ENCODE measurements around the gene HP1BP3.

HP1BP3 gene

DNA sequence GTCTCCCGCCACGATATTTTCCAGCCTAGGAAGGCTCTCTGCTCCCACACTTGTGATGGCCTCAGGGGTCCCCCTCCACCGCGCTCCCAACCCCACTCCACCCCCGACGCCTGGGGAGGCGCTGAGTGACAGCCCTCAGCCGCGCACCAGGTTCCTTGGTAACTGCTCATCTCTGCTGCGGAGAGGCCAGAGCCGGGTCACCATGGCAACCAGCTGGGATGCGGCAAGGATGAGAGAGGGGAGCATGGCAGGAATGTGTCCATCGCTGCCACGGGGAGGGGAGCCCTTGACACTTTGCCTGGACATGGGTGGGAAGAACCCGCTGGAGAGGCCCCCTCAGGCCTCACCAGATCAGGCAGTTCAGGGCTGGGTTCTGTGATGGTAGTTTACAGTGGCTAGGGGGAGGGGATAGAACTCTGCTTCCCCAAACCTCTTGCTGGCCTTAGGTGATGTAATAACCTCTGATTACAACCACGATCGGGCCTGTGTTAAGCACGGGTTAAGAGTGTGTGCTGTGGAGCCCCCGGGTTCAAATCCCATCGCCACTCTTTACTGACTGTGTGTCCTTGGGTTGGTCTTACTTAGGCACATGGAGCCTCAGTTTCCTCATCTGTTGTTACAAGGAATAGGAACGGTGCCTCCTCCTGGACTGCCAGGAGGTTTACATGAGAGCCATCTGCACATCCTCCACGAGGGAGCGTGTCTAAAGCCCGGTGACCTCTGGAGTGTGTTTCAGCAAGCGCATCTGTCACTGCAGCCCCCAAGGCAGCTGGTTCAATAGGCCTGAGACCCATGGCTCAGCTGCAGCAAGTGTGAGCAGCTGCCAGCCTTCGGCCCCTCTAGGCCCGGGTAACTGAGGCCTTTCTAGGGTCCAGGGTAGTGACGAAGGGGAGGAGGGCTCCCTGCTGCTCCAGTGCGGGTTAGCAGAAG lies 75.6 kb downstream of the HP1BP3 start:
- no peak for DNase-seq

DNA sequence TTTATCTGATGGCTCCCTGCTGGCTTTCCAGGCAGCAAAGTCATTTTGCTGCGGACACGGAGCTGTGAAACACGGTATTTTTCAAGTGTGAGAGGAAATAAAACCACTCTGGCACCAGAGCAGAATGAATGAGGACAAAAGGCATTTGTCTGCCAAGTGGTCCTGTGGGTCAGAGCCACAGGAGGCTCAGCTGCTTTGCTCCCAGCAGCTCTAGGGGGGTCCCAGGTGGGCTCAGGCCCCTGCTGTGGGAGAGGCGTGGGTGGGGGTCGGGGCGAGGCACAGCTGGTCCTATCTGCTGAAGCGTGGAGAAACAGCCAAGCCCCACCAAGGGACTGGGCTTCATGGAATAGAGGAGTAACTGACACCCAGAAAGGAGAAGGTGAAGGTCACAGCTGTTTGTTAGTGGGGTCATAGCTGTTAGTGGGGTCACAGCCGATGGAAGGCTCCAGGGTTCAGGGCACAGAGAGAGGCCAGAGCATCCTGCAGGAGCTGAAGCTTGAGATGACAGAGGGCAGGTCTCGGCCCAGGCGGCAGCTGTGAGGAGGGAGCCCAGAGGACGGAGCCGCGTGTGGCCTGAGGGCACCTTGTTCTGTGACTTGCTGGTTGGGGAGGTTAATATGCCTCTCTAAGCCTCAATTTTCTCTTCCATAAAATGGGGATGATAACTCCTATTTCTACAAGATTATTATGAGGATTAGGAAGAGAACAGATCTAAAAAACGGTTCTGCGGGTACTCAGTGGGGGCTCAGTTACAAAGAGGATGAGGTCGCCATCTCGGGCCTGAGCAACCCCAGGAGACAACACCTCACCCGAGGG lies 76.4 kb downstream of the HP1BP3 start:
- DNase-seq = no peak

DNA sequence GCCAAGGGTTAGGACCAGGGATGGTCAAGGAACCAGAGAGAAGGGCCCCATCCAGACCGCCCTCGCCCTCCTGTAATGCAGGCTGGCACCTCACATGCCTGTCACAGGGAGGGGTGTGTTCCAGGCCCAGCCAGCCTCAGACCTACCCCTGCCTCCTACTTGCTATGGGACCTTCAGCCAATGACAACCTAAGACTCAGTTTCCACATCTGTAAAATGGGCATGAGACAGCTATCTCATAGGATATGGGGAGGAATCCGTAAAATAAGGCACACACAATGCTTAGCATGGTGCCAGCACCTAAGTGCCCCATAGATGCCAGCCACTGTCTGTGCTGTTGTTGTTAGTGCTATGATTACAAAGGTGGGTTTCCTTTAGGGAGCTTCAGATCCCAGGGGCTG lies 77.2 kb downstream of the HP1BP3 start:
- no peak for DNase-seq

DNA sequence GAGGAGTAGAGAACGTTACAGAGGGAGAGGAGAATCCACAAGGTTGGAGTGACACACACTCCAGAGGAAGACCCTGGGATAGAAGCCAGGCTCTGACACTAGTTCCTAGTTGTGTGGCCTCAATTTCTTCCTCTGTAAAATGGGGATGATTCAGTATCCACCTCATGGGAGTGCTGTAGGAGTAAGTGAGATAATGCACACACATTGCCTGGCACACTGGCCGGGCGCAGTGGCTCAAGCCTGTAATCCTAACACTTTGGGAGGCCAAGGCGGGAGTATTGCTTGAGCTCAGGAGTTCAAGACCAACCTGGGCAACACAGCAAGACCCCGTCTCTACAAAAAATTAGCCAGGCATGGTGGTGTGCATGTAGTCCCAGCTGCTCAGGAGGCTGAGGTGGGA lies 78.2 kb downstream of the HP1BP3 start:
- DNase-seq = no peak

DNA sequence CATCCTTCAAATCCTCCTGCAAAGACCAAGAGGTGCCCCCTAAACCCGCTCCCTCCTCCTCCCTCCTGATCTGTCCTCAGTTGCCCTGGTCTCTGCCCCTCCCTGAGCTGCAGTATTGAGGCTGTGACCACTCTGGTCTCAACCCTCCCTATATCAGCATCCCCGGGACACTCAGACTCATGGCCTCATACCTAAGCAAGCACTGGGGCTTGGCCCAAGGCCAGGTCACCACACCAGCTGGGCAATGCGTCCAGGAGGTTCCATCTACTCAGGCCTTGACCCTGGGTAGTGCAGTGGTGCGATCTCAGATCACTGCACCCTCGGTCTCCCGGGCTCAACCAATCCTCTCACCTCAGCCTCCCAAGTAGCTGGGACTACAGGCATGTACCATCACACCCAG lies 79.0 kb downstream of the HP1BP3 start:
- no peak for DNase-seq

DNA sequence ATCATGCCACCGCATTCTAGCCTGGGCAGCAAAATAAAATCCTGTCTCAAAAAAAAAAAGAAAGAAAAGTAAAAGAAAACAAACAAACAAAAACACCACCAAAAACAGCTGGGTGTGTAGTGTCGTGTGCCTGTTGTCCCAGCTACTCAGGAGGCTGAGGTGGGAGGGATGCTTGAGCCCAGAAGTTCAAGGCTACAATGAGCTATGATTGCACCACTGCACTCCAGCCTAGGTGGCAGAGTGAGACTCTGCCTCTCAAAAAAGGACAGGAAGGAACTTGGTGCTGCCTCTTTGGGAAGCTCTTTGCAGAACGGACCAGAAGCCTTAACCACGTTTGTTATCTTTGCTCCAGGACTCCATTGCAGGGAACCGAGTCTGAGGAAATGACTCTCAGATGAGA lies 80.3 kb downstream of the HP1BP3 start:
- DNase-seq = no peak

DNA sequence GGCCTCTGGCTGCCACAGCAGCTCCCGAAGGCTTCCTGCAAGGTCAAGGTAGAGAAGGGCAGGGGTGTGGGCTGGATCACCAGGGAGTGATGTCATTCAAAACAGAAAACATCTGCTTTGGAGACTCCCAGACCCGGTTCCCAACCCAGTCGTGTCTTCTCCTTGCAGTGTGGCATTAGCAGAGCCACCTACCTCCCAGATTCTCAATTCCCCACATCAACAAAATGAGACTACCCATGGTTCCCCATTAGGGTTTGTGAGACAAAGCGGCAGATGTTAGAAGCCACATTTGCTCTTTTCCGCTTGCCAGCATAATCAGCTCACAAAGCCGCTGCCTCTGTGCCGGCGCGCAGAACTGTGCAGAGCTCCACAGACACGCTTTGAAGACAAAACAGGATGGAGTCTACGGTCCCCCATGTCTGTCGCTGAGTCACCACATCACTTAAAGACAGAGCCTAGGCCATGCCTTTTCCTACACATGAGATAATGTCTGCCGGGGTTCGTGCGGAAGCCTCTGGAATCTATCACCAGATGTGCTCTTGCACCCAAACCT lies 81.8 kb downstream of the HP1BP3 start:
- DNase-seq = no peak

DNA sequence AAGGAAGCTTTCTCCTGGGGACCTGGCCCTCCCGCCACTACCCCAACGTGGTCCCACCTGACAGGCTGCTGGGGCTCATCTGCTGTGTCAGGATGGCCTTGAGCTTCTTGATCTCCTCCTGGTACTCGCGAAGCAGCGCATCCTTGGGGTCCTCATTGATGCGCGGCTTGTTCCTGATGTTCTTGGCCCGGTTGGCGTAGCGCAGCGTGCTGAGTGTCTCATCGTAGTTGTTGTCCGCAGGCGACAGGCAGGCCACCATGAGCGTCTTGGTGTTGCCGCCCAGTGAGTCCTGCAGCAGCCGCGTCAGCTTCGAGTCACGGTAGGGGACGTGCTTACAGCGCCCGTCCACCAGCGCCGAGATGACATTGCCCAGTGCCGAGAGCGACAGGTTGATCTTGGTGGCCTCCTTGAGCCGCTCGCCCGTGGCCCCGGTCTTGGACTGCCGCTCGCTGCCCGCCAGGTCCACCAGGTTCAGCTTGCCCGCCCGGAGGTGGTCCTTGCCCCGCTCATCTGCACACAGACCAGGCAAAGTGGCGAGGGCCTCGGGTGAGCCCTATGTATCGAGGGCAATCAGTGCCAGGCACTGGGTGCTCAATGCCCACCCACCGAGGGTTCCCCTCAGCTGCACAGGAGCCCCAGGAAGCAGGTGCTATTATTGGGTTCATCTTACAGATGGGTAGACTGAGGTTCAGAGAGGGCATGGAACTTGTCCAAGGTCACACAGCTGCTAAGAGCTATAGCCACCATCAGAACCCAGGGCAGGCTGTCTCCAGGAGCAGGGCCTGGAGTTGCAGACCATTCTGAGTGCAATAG lies 82.5 kb downstream of the HP1BP3 start:
- DNase-seq = no peak

DNA sequence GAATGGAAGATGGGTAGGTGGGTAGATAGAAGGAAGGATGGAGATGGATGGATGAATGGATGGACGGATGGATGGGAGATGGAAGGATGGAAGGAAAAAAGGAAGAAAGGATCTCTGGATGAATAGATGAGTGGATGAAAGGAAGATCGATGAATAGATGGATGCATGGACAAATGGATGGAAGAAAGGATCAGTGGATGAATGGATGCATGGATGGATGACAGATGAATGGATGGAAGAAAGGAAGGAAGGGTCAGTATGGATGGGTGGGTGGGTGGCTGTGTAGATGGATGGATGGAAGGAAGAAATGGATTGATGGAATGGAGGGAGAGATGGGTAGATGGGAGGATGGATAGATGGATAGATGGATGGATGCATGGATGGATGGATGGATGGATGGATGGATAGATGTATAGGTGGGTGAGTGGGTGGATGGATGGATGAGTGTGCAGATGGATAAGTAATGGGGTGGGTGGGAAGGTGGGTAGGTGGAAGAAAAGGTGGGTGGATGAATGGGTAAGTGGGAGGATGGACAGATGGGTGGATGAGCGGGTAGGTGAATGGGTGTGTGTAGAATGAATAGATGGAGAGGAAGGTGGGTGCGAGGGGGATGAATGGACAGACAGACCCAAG lies 83.9 kb downstream of the HP1BP3 start:
- DNase-seq = no peak

DNA sequence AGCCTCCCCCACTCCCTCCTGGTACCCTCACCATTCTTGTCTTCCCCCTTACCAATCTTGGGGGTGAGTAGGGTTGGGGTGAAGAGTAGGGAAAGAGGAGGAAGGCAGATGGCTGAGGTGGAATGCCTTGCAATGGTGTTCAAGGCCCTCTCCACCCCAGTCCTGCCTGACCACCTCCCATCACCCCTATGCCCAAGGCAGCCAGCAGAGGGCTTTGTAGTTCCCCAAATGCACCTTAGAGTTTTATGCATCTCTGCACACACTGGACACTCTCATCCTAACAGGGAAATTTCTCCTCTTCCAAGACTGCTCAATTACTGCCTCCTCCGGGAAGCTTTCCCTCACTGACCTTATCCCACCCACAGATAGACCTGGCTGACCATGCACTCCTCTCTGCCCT lies 84.7 kb downstream of the HP1BP3 start:
- no peak for DNase-seq

DNA sequence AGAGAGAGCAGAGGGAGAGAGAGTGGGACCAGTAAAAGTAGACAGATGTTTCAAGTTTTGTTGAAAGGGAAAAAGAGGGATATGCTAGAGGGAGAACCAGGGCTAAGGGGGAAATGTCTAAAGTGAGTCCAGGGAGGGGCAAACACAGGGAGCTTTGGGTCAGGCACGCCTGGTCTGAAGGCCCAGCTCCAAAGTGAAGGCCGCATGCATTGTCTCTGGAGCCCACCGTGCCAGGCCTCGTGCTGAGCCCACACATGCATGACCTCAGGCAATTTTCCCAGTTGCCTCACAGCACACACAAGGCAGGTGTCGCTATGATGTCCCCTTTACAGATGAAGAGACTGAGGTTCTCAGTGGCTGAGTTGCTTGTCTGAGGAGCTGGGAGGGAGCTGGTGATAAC lies 85.3 kb downstream of the HP1BP3 start:
- DNase-seq = no peak

DNA sequence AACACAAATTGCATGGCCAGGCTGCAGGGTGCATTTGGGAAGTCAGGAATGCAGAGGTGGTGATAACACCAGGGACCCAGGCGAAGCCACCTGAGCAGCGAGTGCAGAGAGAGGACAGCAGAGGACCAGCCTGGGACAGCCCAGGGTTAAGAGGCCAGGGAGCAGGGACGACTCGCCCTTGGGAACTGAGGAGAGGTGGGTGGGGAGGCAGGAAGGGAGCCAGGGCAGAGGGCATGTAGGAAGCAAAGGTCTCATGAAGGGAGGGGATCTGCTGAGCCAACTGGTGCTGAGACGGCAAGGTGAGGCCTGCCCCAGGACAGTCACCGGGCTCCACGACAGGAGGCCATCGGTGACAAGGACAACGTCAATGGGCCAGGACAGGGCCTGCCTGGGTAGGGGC lies 85.7 kb downstream of the HP1BP3 start:
- DNase-seq = no peak

DNA sequence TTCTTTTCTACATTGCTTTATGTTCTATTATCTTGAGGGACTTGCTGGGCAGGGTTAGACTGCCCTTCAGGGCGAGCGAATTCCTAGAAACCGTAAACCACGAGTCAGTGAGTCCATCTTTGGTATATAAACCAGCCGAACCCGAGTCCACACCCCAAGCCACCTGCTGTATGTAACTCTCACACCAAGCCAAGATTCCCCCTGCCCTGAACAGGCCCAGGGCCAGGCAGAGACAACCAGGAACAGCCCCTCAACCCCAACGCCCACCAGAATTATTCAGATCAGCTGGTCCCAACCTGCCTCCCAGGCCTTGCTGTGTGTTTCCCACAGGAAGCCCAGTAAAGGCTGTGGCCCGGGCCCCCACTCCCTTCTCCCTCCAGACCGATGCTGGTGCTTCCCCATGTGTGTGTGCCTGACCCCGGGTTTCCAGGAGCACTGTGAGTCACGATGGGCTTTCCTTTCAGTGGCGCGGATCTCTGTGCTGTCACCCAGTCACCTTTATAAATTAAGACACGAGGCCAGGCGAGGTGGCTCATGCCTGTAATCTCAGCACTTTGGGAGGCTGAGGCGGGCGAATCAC lies 86.4 kb downstream of the HP1BP3 start:
- no peak for DNase-seq

DNA sequence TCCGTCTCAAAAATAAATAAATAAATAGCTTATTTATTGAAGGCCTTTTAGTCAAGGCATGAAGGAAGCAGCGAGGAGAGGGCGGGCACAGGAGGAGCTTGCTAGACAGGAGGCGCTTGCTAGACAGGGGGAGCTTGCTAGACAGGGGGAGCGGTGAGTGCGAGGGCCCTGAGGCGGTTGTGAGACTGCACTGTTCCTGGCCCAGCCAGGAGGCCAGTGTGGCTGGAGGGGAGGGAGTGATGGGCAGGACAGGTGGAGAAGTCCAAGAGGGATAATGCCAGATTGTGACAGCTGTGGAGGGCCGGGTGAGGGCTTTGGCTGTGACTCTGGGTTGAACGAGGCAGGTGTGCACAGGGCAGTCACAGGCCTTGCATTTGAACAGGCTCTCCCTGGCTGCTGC lies 87.5 kb downstream of the HP1BP3 start:
- DNase-seq = no peak

DNA sequence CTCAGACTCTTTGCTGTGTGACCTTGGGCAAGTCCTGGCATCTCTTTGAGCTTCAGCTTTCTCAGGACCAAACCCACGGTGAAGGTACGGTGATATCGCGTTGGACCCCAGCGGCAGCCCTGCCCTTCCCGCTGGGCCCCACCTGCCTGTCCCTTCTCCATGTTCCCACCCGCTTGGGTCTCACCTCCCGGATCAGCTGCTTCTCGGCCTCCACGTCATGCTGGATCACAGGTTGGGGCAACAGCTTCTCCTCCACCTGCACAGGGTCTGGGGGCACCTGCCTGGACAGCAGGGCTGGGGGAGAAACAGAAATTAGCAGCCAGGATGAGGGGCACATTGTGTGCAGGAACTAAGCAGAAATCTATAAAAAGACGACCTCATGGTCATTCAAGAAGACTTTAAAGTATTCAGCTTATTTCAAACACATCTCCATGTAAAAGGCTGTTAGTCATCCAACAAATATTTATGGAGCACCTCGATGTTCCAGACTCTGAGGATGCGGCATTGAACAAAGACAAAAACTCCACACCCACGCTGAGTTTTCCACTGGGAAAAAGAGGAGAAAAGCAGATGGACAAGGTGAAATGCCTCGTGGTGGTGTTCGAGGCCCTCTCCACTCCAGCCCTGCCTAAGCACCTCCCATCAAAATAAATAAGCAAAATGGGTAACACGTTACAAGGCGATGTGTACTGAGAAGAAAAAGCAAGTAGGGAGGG lies 88.8 kb downstream of the HP1BP3 start:
- DNase-seq = no peak

DNA sequence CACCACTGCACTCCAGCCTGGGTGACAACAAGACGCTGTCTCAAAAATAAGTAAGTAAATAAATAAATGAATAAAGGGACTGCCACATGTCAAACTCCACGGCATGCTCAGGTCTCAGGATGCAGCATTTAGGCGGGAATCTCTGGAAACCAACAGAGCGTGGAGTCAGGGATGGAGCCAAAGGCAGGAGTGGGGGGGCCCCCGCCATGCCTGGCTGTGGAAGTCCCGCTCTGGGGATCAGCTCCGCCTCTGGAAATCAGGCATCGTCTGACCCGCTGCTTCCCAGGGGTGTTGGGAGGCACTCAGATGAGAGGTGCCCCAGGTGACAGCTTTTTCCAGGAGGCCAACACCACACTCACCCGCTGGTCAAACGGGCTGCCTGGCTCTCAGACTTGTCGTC lies 89.5 kb downstream of the HP1BP3 start:
- DNase-seq = no peak

DNA sequence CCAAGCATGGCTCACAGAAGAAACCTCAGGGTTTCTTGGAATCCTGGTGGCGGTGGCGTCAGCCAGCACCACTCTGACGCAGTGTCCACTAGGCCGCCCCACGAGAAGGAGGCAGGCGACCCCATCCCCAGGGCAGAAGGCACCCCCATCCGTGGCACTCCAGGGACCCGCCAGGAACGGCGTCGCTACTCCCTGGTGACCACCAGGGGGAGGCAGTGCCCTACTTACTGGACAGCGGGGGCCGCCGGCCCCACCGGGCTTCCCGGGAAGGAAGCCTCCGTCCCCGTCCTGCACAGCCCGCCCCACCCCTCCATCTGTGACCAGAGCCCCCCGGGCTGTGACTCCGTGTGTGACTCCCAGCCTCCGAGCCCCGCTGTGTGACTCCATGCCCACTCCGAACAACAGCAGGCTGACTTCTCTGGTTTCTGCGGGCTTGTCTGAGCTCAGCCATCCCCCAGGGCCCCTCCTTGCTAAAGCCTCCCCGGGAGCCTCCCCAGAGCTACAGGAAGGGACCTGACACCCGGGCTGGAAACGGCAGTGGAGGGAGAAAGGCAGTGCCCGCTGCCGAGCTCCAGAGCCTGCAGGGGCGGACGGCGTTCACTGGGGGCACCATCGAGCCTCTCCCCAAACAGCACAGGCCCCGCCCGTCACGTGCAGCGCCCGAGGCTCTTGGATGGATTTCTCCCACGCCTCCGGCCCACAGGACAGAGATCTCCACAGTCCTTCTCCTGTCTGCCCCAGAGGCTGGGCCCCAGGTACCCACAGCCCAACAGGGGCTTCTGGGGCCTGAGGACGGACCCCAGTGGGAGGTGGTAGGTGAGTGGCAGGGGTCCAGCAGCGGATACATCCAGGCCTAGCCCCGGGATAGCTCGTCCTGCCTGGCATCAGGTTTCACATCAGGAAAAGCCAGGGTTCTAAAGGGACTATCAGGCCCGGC lies 90.4 kb downstream of the HP1BP3 start:
- DNase-seq = peak in 1 of 2 experiments; percentile 19

DNA sequence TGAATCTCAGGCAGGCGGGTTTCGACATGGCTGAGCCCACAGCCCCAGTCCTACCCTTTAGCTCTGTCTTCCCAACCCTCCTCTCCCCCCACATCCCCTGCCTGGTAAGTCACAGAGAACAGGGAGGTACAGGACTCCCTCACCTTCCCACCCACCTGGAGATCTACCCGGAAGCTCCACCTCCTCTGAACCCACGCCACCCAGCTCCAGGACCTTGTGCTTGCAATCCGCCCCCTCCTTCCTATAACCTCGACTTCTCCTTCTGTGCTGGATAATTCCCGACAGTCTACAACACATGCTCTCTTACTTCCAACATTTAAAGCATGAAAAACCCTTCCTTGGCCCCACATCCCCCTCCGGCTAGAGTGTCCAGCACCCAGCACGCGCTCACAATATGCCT lies 91.6 kb downstream of the HP1BP3 start:
- DNase-seq = no peak

DNA sequence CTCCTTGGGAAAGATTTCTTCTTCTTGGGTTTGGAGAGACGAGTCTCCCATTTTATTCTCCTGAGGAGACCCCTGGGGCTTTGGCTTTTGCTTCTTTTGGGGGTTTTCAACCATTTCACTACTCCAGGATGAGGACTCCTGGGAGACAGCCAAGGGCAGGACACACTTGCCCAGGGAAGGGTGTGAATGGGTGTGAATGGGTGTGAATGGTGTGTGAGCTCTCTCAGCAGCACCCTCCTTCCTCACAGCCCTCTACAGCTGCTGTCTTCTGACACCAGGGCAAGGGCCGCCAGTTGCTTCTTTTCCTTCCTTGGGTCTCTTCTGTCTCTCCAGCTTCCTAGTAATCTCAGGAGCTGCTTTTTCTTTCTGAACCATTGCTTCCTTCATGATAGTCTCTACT lies 93.5 kb downstream of the HP1BP3 start:
- DNase-seq = no peak

All from cerebellar nuclear complex (tissue), 1 donor.